Mucosa of gallbladder (tissue), 1 donor: ENCODE measurements around the gene FAIM2. TPM values are rescaled to one million over a fixed set of nuclear protein-coding genes. Genes with fewer than 3 reads are reported as not detected.
"Not testable (repeated sequence)": the region's sequence is repeated elsewhere in the genome, so short reads cannot be mapped to it uniquely, and the experiment has no call there.

Experiments
- DNase-seq: peaks from one replicate; pipeline ENCODE4 v3.0.0-alpha.2; 2020; ENCODE audit warnings: low spot score
- total RNA-seq: library from RNA; stranded (reverse); gene quantifications from one replicate; pipeline ENCODE4 v1.2.1, GENCODE V29; 2021
- donor health status: DM: no; HTN: no; CAD: no.

The FAIM2 gene
- total RNA-seq, 1 donor from 2014 or later = 13.0 TPM

DNA sequence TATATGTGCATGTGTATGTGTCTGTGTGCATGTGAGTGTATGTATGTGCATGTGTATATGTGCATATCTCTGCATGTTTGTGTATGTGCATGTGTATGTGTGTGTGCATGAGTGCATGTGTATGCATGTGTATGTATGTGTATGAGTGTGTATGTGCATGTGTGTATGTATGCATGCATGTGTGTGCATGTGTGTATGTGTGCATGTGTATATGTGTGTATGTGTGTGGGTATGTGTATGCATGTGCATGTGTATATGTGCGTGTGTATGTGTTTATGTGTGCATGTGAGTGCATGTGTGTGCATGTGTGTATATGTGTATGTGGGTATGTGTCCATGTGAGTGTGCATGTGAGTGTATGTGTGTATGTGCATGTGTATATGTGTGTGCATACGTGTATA, 24.6 kb downstream of the FAIM2 start:
- not testable (repeated sequence) for DNase-seq

DNA sequence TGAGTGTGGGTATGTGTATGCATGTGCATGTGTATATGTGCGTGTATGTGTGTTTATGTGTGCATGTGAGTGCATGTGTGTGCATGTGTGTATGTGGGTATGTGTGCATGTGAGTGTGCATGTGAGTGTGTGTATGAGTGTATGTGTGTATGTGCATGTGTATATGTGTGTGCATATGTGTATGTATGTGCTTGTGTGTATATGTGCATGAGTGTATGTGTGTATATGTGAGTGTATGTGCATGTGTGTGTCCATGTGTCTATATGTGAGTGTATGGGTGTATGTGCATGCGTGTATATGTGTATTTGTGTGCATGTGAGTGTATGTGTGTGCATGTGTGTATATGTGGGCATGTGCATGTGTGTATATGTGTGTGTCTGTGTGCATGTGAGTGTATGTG, 25.7 kb downstream of the FAIM2 start:
- DNase-seq = no peak

GRCh38 chr12:49877066-49877465, 26.6 kb downstream of the FAIM2 start:
- no peak for DNase-seq

DNA sequence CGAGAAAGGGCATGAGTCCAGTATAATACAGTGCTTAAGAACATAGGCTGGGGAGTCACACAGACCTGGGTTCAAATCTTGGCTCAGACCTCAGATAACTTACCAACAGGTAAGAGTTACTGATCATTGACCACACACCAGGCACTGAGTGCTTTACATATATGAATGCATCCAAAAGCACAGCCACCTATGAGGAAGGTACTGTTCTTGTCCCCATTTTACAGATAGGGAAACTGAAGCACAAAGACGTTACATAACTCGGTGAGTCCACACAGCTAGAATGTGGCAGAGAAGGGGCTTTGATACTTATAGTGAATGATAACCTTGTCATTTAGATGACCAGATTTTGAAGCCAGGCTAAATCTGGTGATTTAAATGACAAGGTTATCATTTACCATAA, 27.6 kb downstream of the FAIM2 start:
- DNase-seq = no peak

DNA sequence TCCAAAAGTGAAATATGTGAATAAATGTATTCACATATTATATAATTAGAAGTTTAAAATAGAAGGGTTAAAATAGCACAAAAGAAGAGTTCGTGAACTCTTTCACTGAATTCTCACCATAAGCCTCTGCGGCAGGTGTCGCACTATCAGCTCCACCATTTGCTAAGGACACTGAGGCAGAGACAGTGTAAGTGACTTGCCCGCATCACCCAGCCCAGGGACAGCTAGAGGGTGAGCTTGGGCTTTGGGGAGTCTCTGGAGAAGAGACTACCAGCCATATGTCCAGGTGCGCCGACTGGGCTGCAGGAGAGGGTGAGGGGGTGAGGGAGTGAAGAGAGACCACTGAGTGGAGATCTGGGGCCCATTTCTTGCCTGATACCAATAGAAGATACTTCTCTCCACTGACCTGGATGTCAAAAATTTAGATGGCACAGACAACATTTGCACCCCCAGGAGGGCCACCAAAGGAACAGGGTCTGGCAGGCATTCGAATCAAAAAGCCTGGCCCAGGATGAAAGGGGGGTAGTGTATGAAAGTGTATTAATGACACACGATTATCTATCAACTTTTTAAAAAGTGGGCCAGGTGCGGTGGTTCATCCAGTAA, 28.5 kb downstream of the FAIM2 start:
- DNase-seq = no peak

GRCh38 chr12:49874142-49874897, 29.4 kb downstream of the FAIM2 start:
- no peak for DNase-seq

- DNase-seq = no peak
Measured at GRCh38 chr12:49873361-49873934, 30.3 kb downstream of the FAIM2 start.

DNA sequence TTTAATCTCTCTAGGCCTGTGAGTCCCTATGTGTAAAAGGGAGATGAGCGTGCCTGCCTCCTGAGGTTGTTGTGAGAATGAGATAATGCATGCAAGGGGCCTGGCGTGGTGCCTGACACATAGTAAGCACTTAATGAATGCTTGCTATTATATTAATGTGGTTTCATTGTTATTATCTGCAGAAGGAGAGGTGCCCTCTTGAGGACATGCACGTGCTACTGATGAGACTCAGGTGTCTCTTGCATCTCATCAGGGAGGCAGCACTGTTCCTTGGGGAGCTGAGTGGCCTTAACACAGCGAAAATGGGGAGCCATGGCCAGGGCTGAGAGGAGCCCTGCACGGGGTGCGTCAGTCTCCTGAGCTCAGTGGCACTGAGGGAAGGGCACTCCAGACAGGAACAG, 30.9 kb downstream of the FAIM2 start:
- no peak for DNase-seq

GRCh38 chr12:49872381-49872780, 31.3 kb downstream of the FAIM2 start:
- DNase-seq = no peak

DNA sequence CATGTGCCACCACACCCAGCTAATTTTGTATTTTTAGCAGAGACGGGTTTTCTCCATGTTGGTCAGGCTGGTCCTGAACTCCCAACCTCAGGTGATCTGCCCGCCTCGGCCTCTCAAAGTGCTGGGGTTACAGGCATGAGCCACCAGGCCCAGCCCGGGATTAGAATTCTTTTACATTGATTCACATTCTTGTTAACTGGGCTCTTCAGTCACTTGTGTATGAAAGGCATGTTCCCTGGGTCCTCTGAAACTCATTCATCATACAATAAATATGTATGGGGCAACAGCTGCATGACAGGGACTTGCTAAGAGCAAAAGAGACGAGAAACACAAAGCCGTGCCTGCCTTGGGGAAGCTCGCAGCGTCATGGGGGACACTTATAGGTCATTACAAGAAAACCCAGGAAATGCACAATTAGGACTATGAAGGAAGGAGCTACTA, 31.9 kb downstream of the FAIM2 start:
- DNase-seq = not testable (repeated sequence)

DNA sequence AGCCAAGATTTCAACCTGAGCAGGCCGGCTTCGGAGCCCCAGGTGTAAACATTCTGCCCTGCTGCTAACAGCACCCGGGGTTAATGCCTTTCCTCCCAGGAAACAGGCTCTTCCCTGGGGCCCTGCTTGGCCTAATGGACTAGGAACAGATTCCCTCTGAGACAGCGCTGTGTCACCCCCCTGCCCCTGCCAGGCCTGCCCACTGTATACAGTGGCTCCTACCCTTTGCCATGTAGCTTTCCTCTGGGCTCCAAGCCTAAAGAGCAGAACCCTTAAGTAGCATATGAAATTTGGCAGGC, 32.5 kb downstream of the FAIM2 start:
- DNase-seq = no peak

DNA sequence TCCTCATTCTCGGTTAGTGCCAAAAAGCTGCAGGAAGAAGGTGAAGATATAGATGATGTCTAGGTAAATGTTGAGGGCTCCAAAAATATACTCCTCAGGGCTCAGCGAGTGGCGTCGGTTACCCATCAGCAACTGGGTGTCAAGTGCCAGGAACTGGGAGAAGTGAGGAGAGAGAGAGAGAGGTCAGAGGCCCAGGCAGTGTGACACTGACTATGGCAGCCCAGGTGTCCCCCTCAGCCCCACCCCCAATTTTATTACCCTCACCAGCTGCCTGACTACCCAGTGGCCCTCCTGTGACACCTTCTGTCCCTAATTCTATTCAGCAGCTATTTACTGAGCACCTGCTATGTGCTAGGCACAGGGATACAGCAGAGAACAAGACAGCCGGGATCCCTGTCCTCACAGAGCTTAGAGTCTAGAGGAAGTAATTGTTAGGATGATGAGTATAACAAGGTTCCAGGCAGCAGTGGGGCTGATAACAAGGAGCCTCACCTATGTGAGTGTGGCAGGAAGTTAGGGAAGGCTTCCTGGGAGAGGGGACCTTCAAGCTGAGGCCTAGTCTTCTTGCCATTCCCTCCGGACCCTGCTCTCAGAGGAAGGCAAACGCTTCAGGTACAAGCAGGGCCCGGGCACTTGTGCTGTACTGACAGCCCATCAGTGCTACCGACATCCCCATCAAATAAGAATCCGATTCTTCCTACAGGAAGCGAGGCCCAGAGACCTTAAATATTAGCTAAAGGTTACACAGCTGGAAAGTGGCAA, 33.0 kb downstream of the FAIM2 start:
- no peak for DNase-seq

- no peak for DNase-seq
Measured at GRCh38 chr12:49869816-49870500, 33.7 kb downstream of the FAIM2 start.

- DNase-seq = peak; percentile 71
Measured at GRCh38 chr12:49868952-49869815, 34.5 kb downstream of the FAIM2 start.

GRCh38 chr12:49868449-49868848, 35.3 kb downstream of the FAIM2 start:
- no peak for DNase-seq

DNA sequence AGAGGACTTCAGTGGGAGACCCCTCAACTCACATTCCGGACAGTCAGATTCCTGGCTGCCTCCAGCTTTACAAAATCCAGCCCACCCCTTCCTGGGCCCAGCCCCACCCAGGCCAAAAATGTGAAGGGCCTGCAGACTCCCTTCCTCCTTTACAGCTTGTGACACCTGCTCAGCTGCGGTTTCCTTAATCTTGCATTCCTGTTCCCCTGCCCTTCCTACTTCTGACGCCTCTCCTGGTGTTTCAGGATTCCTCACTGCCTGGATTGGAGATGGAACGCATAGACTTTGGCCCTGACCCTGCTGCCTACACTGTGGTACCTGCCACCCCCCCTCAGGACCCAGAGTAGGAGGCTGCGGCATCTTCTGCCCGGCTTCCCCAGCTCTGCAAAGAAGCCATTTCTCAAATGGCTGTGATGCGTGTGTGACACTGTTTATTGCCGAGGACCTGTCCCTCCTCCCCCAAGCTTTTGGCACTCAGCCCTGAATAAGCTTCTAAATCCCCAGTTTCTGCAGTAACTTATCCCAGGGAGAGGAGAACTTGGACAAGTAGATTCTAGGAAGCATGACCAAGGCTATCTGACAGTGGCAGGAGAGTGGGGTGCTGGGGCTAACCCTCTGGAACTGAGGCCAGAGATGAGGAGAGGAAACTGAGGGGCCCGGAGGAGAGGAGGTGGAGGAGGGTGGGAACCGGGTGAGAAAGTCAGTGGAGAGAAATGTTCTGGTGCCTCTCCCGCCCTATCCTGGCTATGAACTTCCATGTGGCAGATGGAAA, 35.9 kb downstream of the FAIM2 start:
- DNase-seq = no peak

DNA sequence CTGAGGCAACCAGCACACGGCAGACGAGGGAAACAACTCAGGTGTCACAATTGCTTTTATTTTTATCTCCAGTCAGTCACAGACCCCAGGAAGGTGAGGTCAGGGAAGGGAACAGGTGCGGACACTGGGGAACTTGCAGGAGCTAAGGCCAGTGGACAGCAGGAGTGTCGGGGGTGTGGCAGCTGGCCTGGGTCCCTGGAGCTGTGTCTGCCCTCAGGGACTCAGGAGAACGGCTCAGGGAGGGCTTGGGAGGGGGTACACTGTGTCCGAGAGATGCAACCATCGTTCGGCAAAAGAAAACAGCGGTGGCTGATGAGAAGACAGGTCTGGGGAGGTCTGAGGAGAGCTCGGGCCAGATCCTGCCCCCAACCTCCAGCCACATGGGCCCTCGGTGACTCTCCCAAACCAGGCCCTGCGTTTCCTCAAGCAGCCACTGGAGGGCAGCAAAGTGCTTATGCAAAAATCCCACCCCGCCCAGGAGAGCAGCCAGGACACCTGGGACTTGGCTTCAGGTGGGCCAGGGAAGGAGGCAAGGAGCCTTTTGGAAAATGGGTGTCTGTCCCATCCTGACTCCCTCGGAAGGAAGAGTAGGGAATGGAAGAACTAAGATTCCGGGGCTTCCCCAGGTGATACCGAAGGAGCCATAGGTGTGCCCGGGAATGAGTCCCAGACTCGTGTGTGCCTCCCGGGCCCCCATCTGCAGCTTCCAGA, 36.7 kb downstream of the FAIM2 start:
- peak; percentile 77 for DNase-seq

DNA sequence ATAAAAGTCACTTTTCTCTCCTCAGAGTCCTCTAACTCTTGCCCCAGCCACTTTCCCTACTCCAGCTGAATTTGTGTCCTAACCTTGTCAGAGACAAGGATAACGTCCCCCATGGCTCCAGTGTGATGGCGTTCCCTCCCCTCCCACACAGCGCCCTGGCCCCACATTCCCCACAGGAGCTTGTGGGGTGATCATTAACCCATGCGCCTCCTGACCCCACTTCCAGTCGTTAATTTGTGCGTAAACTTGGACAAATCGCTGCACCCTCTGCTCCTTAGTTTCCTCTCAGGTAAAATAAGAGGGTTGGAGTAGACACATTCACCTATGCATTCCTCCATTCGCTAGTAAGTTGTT, 37.9 kb downstream of the FAIM2 start:
- DNase-seq = no peak

- no peak for DNase-seq
Measured at GRCh38 chr12:49865109-49865781, 38.5 kb downstream of the FAIM2 start.
